ENCODE measurements around the gene USF2.

GRCh38 chr19:35291916-35292315 lies 23.2 kb downstream of the USF2 start, which contains the start of gene MAG:
- TF ChIP-seq POLR2AphosphoS5 (IDR thresholded peaks at IDR 0.05) (no peak), CTCF (IDR thresholded peaks at IDR 0.05) (no peak)
